Parathyroid adenoma (tissue), 2 donors: ENCODE measurements around the gene TTC4.

Source experiments
- H2AFZ ChIP-seq: fragments of 300-600 bp; sonication (generic); one replicate; pipeline ENCODE4 v1.7.0; 2017; ENCODE audit warnings: antibody characterized with exemption, mild to moderate bottlenecking
- H3K27ac ChIP-seq: fragments of 300-600 bp; sonication (generic); one replicate; pipeline ENCODE4 v1.7.0; 2017
- H3K27me3 ChIP-seq: fragments of 300-600 bp; sonication (generic); one replicate; pipeline ENCODE4 v1.7.0; 2017; ENCODE audit warnings: low read length; ENCODE audit not compliant: control insufficient read depth, insufficient read depth
- H3K36me3 ChIP-seq: fragments of 300-600 bp; sonication (generic); one replicate; pipeline ENCODE4 v1.7.0; 2017; ENCODE audit warnings: low read length; ENCODE audit not compliant: control insufficient read depth, insufficient read depth
- H3K4me1 ChIP-seq: fragments of 300-600 bp; sonication (generic); one replicate; pipeline ENCODE4 v1.7.0; 2017; ENCODE audit warnings: control low read depth
- H3K4me2 ChIP-seq: fragments of 300-600 bp; sonication (generic); one replicate; pipeline ENCODE4 v1.7.0; 2017; ENCODE audit warnings: low read length
- H3K4me3 ChIP-seq: fragments of 300-600 bp; sonication (generic); one replicate; pipeline ENCODE4 v1.7.0; 2017; ENCODE audit warnings: low read depth, low read length
- H3K79me2 ChIP-seq: fragments of 300-600 bp; sonication (generic); one replicate; pipeline ENCODE4 v1.7.0; 2017; ENCODE audit warnings: control low read depth
- H3K9ac ChIP-seq: fragments of 300-600 bp; sonication (generic); one replicate; pipeline ENCODE4 v1.7.0; 2017; ENCODE audit warnings: mild to moderate bottlenecking
- H3K9me3 ChIP-seq: fragments of 300-600 bp; sonication (generic); one replicate; pipeline ENCODE4 v1.7.0; 2017; ENCODE audit warnings: low read length; ENCODE audit not compliant: control insufficient read depth
- CTCF ChIP-seq: fragments of 300-600 bp; sonication (generic); IDR thresholded peaks from one replicate; pipeline ENCODE4 v1.7.0; 2017; ENCODE audit warnings: antibody characterized with exemption, mild to moderate bottlenecking
- donor health status: primary hyperparathyroidism.

The TTC4 gene

GRCh38 chr1:54754486-54755285, 39.0 kb downstream of the TTC4 start:
- H3K4me1 ChIP-seq = no peaks in the 10 kb centered on the region
- H3K27me3 ChIP-seq = no peaks in the 10 kb centered on the region
- no peak overlapping the region for H3K27ac ChIP-seq
- no peaks in the 10 kb centered on the region for H3K79me2 ChIP-seq
- no peak overlapping the region for H3K4me3 ChIP-seq
- H3K36me3 ChIP-seq = no peaks in the 10 kb centered on the region
- no peak overlapping the region for H3K9ac ChIP-seq
- no peak overlapping the region for H3K4me2 ChIP-seq
- no peak for TF ChIP-seq CTCF
- no peak overlapping the region for H2AFZ ChIP-seq
- H3K9me3 ChIP-seq = no peaks in the 10 kb centered on the region

- H3K36me3 ChIP-seq = no peaks in the 10 kb centered on the region
- no peak overlapping the region for H3K4me3 ChIP-seq
- no peaks in the 10 kb centered on the region for H3K4me1 ChIP-seq
- no peaks in the 10 kb centered on the region for H3K9me3 ChIP-seq
- no peaks in the 10 kb centered on the region for H3K27me3 ChIP-seq
- H2AFZ ChIP-seq = no peak overlapping the region
- TF ChIP-seq CTCF = no peak
- no peaks in the 10 kb centered on the region for H3K79me2 ChIP-seq
- H3K27ac ChIP-seq = no peak overlapping the region
- no peak overlapping the region for H3K4me2 ChIP-seq
- no peak overlapping the region for H3K9ac ChIP-seq
These were observed 42.2 kb downstream of the TTC4 start for GRCh38 chr1:54757833-54758232.

GRCh38 chr1:54758678-54759348, 43.2 kb downstream of the TTC4 start:
- H3K4me1 ChIP-seq = peaks cover 5% of the 10 kb centered on the region
- H3K9me3 ChIP-seq = no peaks in the 10 kb centered on the region
- no peaks in the 10 kb centered on the region for H3K27me3 ChIP-seq
- TF ChIP-seq CTCF = no peak
- no peaks in the 10 kb centered on the region for H3K79me2 ChIP-seq
- H3K4me2 ChIP-seq = no peak overlapping the region
- H3K4me3 ChIP-seq = no peak overlapping the region
- H3K36me3 ChIP-seq = no peaks in the 10 kb centered on the region
- H2AFZ ChIP-seq = no peak overlapping the region
- H3K9ac ChIP-seq = no peak overlapping the region
- H3K27ac ChIP-seq = no peak overlapping the region

GRCh38 chr1:54763816-54764132, 48.1 kb downstream of the TTC4 start:
- H3K27ac ChIP-seq = no peak overlapping the region
- H3K27me3 ChIP-seq = no peaks in the 10 kb centered on the region
- H3K36me3 ChIP-seq = no peaks in the 10 kb centered on the region
- H3K79me2 ChIP-seq = peaks cover 2% of the 10 kb centered on the region
- peak overlapping the region; percentile 75 for H2AFZ ChIP-seq
- TF ChIP-seq CTCF = no peak
- H3K9ac ChIP-seq = no peak overlapping the region
- peak overlapping the region; percentile 74 for H3K4me3 ChIP-seq
- H3K9me3 ChIP-seq = no peaks in the 10 kb centered on the region
- H3K4me1 ChIP-seq = peaks cover 8% of the 10 kb centered on the region
- H3K4me2 ChIP-seq = peak overlapping the region; percentile 82
